MV-4-11 (cell line): ENCODE measurements around the gene S100A7.
A peak's percentile ranks its signal among the peaks of the same experiment; 100 is the strongest.
"Not testable (repeated sequence)": the region's sequence is repeated elsewhere in the genome, so short reads cannot be mapped to it uniquely, and the experiment has no call there.

ENCODE experiments used
- DNase-seq: peaks from one replicate; lab custom pipeline; 2025; lab: John Stamatoyannopoulos, UW

S100A7 gene

DNA sequence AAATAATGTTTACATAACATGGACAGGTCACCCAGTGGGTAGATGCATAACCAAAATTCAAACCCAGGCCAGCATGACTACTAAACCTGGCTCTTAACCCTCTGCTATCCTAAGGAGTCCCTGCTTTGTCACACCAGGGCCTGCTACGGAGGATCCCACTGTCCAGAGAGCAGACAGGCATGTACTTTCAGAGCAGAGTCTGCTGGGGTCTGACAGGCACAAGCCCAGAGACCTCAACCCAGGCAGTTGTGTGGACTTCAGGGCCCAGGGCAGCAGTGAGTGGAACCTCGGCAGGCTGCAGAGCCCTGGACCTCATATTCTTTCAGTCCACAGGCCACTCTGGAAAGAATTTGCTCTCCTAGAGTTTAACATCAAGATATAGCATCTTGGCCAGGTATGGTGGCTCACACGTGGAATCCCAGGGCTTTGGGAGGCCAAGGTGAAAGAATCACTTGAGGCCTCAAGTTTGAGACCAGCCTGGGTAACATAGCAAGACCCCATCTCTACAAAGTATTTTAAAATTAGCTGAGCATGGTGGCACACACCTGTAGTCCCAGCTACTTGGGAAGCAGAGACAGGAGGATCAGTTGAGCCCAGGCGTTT, 16.1 kb upstream of the S100A7 start:
- no peak for DNase-seq

GRCh38 chr1:153475282-153475681, 14.8 kb upstream of the S100A7 start:
- DNase-seq: no peak

GRCh38 chr1:153474347-153474746, 13.9 kb upstream of the S100A7 start:
- no peak for DNase-seq

DNA sequence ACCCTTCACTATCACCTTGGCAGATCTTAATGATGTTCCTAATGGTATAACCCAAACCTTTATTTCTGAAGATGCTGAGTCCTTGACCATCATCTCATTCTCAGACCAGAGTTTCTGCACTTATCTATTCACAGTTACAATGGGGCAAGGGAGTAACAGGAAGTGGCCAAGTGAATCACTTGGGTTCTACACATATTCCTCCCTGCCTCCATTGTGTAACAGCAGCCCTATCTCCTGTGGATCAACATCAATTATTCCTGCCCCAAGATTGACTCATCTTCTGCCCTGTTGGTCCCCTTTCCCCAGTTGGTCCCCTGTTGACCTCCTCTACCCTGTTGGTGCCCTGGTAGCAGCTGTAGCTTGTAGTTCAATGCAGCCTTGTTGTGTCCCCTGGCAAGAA, 10.3 kb upstream of the S100A7 start:
- DNase-seq: peak; percentile 92

- no peak for DNase-seq
Observed at GRCh38 chr1:153466908-153467307, 6.5 kb upstream of the S100A7 start.

- peak; percentile 51 for DNase-seq
Observed at GRCh38 chr1:153465811-153466636, 5.6 kb upstream of the S100A7 start.

GRCh38 chr1:153462741-153463140, 2.3 kb upstream of the S100A7 start:
- DNase-seq: peak; percentile 60

DNA sequence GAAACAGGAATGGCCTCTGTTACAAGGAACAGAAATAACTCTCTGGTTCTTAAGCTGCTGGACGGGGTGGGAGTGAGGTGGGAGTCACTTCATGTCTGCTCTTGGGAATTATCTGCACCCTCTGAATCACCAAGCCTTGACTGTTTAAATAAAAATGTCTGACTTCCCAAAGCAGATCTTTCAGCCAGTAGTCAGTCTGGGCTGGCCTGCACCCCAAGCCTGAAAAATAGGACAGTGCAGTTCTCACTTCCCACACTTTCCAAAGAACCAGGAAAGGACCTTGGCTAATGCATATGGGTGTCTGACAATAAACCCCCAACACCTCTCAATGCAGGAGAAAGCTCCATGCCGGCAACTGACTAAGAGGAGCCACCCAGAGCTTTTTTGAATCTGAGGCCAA, 796 bp downstream of the S100A7 start:
- no peak for DNase-seq

- no peak for DNase-seq
Observed at GRCh38 chr1:153456396-153456795, 4.1 kb downstream of the S100A7 start.

DNA sequence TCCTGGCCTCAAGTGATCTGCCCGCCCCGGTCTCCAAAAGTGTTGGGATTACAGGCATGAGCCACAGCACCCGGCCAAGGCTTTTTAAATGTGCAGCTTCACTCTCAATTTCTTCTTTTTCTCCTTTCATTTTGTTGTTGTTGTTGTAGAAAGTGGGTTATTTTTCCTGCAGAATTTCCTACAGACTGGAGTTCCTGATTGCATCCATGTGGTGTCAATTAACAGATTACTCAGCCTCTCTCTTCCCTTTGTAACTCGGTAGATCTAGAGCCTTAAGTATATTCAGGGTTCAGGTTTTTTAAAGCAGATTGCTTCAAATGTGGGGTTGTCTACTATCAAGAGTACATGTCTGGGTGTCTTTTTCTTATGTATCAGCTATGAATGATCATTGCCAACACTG, 11.6 kb downstream of the S100A7 start:
- DNase-seq: not testable (repeated sequence)

GRCh38 chr1:153447498-153448170, 12.8 kb downstream of the S100A7 start:
- DNase-seq: no peak

- DNase-seq: no peak
Observed at GRCh38 chr1:153444078-153444477, 16.4 kb downstream of the S100A7 start.

DNA sequence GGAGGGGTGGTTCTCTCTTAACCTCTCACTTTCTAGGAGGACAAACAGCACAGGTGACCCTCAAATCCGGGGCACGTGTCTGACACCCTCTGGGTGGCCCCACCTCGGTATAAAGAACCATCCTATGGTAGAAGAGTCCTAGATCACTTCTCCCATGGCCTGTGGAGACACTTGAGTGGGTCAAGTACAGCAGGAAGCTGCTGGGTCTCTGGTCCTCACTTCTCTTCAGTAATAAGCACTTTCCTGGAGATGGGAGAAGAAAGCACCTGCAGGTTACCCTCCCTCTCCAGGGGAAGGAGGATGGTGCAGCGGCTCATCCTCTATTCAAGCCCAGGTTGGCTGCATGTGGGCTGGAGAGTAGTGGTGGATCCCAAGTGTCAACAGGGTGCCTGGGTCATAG, 17.0 kb downstream of the S100A7 start:
- DNase-seq: no peak

GRCh38 chr1:153441238-153441755, 19.2 kb downstream of the S100A7 start:
- DNase-seq: no peak

DNA sequence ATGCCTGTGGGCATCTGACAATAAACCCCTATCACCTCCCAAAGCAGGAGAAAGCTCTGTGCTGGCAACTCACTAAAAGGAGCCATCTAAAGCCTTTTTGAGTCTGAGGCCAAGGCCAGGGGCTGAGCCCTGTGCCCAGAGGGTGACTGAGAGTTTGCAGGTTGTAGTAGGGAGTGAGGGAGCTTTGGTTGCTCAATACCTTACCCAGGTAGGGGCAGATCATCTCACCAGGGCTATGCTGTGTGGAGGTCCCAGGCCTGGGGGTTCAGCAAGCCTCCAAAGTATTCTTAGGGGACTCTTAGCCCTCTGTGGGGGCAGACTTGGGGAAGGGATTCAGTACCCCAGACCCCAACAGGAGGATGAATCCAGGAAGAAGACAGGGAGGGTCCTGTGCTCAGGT, 21.2 kb downstream of the S100A7 start:
- no peak for DNase-seq

DNA sequence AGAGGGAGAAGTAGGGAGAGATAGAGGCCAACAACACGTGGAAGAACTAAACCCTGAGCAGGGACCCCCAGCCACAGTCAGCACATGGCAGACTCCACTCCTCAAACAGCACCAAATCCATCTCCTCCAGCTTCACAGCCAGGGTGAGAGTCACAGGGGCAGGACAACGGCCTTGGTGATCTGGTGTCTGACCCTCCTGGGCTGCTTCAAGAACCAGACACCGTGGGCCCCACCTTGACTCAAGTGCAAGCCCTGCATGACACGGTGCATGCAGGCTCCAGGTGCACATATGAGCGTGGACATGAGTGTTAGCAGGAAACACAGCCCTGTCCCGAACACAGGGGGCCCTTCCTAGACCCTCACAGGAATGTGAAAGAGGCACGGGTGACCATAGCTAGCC, 21.9 kb downstream of the S100A7 start:
- DNase-seq: no peak

- no peak for DNase-seq
Observed at GRCh38 chr1:153437236-153437635, 23.2 kb downstream of the S100A7 start.

DNA sequence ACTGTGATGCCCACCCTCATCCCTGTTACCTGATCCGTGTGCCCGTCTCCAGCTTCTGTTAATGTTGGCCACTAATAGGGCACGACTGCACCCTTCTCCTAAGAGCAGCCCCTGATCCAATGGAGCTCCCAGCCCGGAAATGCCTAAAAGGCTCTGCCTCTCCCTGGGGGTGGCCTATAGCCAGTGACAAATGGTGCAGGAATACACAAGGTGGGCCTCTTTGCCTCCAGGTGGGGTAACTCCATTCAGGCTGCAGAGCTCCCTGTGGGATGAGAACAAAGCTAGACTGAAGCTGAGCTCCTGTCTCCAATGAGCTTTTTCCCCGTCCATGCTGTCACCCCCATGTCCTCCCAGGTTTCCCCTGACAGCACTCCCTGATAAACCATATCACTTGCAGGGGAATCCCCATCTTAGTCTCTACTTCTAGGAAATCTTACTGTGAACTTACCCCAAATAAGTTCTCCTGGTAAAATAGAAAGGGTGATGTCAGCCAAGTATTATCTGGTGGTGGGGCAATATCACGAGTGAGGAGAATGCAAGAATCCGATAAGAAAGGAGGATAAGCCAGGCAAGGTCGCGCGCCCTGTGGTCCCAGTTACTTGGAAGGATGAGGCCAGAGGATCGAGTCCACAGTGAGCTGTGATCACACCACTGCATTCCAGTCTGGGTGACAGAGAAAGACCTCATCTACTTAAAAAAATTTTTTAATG, 25.6 kb downstream of the S100A7 start:
- DNase-seq: no peak

- DNase-seq: no peak
Observed at GRCh38 chr1:153432874-153433681, 27.4 kb downstream of the S100A7 start.

DNA sequence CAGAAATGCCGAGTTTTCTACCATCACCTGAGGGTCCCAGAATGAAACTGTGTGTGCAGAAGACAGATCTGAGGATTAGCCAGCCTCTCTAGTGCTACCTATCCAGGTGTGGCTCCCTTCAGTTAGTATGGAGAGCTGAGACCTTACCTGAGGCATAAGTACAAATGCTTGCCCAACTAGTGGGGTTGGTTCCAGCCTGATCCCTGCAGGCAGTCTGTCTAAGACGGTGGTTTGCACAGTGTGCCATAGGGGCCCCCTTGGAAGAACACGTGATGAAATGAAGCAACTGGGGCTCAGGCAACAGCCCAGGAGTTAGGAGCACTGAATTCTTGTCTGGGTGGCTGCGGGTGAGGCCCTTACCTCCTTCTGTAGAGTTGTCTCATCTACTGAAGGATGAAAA, 28.5 kb downstream of the S100A7 start:
- DNase-seq: no peak

DNA sequence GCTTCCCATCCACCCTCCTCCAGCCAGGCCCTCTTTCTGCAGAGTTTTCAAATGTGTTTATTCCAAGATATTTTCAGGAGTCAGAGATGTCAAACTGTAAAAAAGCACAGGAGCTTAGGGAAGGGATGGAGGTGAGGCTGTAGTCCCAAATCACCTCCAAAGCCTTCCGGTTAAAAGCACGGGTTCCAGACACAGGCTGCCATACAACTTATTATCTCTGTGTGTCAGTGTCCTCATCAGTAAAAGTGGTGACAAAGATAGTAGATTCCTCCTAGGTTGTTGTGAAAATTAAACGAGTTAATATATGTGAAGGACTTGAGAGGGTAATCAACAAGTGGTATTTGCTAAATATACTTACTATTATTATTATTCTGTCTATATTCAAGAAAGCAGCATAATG, 29.0 kb downstream of the S100A7 start:
- no peak for DNase-seq
